HL-60 (cell line): ENCODE data around the gene COLEC12.

Source experiments
- DNase-seq, 2 experiments: peaks; one replicate each; pipeline ENCODE4 v3.0.0-alpha.2; 2010 to 2020; ENCODE audit warnings: low read depth in 1 of 2, low spot score in 1 of 2
- H3K27ac ChIP-seq: fragments of 250-450 bp; sonication (Bioruptor Pico); replicated peaks from 2 replicates; pipeline ENCODE4 v1.5.1; 2020; ENCODE audit warnings: mild to moderate bottlenecking, moderate library complexity
- H3K27me3 ChIP-seq: fragments of 250-450 bp; sonication (Bioruptor Pico); 2 replicates; pipeline ENCODE4 v1.5.1; 2021; ENCODE audit warnings: mild to moderate bottlenecking, moderate library complexity; ENCODE audit not compliant: insufficient read depth, poor library complexity, severe bottlenecking
- H3K4me3 ChIP-seq: replicated peaks from 2 replicates; pipeline ENCODE4 v1.5.1; 2011; ENCODE audit warnings: mild to moderate bottlenecking, control low read depth, low read length; ENCODE audit not compliant: insufficient read depth
- SPI1 ChIP-seq: IDR thresholded peaks from 2 replicates; pipeline ENCODE4 v1.6.1; 2012; ENCODE audit warnings: low read depth, mild to moderate bottlenecking, borderline replicate concordance
- TF ChIP-seq, protein P1 (sequence below): IDR thresholded peaks from one replicate; pipeline ENCODE4 v1.5.1; 2011; ENCODE audit warnings: low read length, control low read depth, inconsistent platforms; ENCODE audit not compliant: insufficient read depth

The COLEC12 gene

DNA sequence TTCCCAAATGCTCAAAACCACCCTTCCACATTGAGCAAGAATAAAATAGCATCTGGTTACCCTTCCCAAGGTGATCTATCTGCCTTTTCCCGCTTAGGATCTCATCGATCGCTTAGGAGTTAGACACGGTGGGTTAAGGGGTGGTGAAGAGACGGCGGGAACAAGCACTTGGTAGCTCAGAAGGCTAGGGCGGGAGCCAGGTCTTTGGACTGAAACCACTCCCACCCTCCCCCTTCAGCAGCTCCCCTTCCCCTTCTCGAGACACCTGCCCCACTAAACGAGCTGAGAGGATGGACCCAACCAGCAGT is 233.2 kb downstream of the COLEC12 start:
- Histone ChIP-seq H3K27me3 (no peaks in the 10 kb centered on the region), H3K27ac (peak overlapping the region; percentile 100), H3K4me3 (peak overlapping the region; percentile 91)
- no peak for TF ChIP-seq SPI1
- TF ChIP-seq, protein P1, sequence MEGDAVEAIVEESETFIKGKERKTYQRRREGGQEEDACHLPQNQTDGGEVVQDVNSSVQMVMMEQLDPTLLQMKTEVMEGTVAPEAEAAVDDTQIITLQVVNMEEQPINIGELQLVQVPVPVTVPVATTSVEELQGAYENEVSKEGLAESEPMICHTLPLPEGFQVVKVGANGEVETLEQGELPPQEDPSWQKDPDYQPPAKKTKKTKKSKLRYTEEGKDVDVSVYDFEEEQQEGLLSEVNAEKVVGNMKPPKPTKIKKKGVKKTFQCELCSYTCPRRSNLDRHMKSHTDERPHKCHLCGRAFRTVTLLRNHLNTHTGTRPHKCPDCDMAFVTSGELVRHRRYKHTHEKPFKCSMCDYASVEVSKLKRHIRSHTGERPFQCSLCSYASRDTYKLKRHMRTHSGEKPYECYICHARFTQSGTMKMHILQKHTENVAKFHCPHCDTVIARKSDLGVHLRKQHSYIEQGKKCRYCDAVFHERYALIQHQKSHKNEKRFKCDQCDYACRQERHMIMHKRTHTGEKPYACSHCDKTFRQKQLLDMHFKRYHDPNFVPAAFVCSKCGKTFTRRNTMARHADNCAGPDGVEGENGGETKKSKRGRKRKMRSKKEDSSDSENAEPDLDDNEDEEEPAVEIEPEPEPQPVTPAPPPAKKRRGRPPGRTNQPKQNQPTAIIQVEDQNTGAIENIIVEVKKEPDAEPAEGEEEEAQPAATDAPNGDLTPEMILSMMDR: no peak
- peak; percentile 22 to 58 for DNase-seq
